Astrocyte of the hippocampus (primary cell): ENCODE data around the gene NOTCH4.

Source experiments
- DNase-seq: peaks from one replicate; pipeline ENCODE4 v3.0.0; 2011; ENCODE audit warnings: low read depth, low spot score

NOTCH4 gene

DNA sequence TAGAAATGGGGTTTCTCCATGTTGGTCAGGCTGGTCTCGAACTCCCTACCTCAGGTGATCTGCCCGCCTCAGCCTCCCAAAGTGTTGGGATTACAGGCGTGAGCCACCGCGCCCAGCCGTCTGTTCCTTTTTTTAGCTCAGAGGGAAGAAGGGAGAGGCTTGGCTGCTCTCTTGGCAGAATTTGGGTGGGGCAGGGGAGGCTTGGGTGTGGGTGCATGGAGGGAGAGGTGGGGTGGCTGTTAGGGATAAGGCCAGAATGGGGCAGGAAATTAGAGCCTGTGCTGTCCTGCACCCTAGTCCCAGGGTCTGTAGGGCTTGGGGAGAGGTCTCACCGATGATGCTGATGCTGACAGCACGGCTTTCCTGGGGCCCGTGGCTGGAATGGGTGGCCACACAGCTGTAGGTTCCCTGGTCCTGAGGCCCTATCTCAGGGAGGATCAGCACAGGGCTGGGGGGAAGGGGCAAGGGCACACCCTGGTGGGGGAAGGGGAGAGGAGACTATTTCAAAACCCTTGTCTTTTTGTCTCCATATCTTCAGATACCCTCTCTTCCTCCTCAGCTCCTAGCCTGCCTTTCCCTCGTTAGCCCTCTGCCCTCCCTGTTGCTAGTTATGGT lies 41.8 kb downstream of the NOTCH4 start:
- no peak for DNase-seq

DNA sequence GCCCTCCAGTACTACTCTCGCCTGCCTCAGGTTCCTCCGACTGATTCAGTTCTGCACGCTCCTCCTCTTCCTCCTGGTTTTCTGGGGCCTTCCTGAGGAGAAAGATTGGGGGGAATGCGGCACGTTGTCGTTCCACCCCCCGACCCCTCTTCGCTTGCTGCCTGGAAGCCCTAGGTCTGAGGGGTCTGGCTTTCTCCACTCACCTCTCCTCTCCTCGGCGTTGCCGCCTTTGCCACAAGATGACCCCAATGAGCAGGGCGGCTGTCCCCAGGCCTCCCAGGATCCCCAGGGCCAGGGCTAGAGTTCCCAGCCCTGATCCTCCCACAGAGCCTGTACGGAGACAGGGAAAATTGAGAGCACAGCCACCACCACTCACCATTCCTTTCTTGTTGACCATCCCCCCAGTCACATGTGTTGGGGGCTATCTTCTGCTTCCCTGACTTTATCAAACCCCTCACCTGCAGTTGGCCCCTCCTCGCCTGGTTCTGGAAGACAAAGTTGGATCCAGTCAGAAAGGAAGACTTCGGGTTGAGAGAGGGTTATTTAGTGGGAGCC lies 42.6 kb downstream of the NOTCH4 start:
- DNase-seq, result no peak

DNA sequence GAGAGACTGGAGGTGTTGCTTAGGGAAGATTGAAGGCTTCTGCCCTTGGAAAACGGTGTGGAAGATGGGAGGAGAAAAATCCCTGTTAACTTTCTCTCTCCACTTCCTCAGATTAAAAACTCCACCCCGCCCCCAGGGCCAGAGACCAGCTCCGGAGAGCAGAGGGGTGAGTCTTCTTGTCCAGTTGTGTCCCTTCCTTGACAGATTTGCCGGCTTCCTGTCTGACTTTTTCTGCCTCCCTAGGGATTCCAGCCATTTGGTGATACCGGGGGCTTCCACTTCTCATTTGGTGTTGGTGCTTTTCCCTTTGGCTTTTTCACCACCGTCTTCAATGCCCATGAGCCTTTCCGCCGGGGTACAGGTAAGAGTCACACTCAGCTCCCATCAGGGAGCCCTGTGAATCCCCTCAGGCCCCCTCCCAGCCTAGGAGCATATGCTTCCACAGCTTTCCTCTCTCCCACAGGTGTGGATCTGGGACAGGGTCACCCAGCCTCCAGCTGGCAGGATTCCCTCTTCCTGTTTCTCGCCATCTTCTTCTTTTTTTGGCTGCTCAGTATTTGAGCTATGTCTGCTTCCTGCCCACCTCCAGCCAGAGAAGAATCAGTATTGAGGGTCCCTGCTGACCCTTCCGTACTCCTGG lies 44.0 kb downstream of the NOTCH4 start:
- no peak for DNase-seq

DNA sequence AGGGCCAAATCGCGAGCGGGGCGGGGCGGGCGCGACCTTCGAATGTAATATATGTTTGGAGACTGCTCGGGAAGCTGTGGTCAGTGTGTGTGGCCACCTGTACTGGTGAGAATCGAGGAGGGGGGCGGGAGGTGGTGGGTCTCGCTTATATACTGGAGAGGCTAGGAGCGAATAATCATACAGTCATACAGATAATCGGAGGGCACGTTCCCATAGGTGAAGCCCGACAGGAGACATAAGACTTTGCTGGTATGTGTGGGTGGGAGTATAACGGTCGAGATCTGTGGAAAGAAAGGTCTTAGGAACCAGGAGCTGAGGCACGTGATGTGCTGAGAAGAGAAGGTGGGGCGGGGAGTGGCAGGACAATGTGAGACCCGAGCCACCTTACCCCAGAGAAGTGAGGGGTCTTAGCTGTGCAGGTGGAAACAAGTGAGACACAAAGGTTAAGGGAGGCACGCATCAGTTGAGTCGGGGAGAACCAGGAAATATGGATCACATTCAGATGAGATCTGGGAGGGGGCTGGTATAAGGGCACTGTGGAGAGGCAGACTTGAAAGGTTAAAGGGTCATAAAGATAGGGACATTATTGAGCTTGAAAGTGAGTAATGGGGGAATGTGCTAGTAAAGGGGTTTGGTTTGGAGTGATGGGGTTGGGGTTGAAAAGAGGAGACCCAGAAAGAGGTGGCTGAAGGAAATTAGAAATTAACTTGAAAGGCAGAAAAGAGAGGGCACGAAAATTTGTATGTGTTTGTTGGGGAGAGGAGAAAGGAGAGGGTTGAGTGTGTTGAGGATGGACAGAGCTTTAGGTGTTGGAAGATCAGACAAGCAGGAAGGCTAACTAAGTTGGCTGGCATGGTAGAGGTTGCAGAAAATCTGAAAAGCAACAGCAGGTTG lies 45.1 kb downstream of the NOTCH4 start:
- DNase-seq, result peak; percentile 39

DNA sequence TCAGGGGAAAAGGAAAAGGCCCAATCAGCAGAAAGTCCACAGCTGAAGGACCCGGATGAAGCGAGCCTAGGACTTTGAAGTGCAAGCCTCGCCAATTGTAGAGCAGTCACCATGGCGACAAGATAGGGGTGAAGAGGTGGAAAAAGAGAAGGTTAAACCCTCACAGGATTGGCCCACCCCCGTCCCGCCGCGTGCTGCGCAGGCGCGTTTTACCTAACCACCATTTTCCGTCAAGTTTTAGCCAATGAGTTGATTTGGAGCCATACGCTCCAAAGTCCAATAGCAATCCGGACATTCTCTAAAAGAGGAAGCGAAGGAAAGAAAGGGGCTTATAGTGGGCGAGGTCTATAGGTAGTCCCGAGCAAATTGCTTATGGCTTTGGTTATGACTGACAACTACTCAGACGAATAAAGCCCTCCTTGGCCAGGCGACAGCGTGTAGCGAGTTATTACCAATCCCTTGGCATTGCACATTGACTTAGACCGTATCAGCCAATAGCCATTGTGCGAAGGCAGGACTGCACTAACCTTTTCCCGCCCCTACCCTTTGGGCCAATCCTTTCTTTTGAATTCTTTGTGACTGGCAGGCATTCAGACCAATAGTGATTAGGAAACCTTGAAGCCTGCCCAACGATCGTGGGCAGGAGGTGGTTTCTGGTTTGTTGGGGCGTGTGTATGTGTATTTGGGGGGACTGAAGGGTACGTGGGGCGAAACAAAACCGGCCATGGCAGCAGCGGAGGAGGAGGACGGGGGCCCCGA lies 45.9 kb downstream of the NOTCH4 start, which contains the start of gene RNF5:
Gene RNF5 (plus strand): TSS at position 618 of the 759 bp plus-strand sequence. CDS start 107 bp downstream, at position 725.
- DNase-seq, result peak; percentile 100

DNA sequence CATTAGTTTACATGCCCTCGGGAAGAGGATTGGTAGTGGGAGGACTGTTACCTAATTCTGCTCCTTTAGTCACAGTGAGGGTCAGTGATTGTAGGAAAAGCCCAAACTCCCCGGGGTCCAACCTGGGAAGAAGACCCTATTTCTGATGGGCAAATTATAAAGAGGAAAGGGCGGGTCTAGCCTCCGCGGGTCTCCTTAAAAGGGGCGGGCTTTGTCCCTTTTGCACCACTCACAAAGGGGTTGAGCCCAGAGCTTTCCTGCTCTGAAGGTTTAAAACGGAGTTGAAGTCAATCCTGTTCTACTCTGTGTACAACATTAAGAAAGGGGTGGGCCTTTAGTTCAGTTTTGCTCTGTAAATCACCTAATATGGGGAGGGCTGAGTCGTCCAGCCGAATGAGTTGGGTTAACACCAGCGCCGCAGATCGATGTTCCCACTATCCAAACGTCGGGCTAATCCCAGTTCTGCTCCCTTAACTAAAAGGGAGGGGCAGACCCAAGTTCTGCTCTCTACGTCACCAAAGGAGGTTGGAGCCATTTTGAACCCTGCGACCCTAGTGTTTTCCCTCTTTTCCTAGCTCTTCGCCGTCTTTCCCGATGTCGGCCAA lies 46.6 kb downstream of the NOTCH4 start:
- no peak for DNase-seq

DNA sequence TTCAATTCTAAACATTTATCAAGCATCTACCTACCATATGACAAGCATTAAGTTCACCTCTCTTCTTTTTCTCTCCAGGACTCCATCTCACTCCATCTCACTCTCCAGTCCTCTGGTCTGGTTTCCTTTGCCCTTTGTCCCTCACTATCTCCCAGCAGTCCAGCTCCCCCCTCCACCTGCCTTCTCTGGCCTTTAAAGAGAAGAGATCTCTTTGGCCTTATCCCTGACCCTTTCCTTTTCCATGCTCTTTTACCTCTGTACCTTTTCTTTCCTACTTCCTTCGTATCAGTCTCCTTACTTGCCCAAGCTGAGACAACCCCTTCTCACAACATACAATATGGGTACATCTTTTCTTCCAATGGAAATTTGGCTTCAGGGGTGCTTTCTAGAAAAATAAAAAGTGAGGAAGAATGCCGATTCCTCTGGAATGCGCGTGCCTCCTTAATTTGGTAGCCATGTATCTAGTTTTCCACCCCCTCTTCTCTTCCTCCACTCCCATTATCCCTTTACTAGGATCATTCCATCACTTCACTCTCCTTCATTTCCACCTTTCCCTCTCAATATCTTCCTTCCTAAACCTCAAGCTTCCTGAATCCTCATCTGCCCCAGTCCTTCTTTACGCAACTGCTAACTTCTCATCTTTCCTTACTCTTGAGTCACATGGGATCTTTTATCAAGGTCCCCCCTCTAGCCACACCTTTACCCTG lies 47.2 kb downstream of the NOTCH4 start:
- DNase-seq, result no peak

DNA sequence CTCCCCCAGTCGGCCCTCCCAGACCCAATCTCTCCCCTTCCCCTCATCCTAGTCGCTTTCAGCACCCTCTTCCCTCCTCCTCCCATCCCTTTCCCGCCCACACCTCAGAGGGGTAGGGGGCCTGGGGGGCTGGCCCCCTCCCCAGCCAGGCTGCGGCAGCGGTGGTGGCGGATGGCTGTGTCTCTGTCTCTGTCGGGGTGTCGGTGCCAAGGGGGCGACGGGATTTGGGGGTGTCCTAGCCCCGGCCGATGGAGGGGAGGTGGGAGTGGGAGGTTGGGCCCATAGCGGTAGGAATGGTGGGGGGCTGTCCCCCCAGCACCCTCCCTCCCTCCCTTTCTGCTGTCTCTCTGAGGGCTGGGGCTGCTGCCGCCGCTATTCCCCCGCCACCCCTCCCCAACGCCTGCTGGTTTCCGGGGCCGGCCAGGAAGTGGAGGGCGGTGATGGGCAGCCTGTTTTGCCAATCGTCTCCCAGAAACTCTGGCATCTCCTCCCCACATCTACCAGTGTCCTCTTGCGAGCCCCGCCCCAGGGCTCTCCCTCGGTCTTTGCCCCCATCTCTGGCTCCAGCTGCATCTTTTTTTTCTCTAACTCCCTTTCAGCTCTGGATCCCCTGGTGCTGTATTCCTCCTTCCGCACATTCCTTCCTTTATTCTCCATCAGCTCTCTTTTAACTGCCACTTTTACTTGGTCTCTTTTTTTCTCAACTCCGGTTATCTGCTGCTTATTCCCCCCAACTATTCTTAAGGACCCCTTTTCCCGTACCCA lies 48.0 kb downstream of the NOTCH4 start, which contains the start of gene AGPAT1:
Gene AGPAT1 (minus strand): TSS at position 374 of the 765 bp plus-strand sequence. CDS start 4,588 bp downstream, outside the sequence.
- peak; percentile 99 for DNase-seq

DNA sequence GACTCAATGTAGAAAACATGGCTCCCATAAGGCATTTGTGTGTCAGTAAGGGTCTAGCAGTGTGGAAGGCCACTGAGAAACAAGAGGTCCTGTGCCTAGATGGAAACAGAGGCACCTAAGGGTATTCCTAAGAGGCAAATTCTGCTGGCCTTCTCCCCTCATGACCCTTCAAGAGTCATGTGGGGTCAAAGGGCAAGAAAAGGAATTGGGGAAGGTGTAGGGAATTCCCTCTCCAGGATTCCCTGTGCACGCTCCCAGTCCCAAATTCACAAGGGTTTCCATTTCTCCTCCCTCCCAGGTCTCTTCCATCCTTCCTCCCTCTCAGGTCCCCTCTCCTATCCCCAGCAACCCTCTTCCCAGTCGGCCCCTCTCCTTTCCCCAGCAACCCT lies 48.6 kb downstream of the NOTCH4 start:
- DNase-seq, result no peak

DNA sequence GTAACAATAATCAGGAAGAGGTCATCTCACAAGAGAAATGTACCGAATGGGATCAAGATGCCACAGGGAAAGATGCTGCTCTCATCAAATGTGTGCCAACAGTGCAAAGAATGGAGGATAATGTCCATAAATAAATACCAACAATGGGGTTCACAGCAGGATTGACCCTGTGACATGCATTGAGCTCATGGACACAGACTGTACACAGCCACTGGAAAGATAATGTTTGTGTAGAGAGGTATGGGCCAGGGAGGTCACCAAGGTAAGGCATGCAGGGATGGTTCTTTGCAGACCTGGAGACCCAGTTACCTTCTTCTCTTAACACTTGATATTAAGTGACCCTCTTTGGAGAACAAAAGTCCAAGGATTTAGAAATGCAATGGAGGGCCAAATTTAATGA lies 49.5 kb downstream of the NOTCH4 start:
- no peak for DNase-seq

DNA sequence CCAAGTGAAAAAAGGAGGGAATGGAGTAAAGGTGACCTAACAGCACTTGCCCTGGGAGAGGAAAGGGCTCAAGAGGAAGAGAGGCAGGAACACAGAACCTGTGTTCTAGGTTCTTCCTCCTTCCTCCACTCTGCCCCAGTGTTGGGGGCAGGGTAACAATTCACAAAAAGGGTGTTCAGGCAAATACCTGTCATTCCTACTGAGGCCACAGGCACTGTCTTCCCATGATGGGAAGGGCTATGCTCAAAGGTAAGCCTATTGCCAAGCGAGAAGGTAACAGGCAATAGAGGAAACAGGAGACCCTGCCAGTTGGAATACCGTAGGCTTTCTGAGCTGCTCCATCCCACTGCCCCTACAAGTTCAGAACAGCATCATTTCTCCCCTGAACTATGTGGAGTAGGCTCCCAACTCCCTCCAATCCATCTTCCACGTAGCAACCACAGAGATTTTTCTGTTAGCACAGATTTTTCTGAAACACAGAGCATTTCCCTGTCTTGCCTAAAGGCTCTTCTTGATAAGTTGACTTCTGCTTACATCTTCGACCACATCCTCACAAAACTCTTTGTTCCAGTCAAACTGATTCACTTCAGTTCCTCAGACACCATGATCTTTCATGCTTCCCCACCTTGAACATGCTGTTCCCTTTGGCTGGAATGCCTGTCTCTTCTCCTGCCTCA lies 50.7 kb downstream of the NOTCH4 start:
- DNase-seq, result no peak

DNA sequence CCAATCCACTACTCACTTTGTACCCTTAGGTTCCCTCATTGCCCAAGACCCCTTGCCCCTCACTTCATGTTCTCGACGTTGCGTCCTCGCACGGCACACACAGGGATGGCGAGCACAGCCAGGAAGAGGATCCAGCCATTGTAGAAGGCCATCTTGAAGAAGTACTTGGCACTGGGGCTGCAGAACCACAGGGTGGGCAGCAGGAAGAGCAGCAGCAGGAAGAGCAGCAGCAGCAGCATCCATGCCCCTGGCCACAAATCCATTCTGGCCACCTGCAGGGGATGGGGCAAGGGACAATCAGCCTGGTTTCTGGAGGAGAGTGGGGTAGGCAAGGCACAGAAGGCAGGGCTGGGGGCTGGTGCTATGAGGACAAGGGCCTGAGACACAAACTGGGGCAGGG lies 52.6 kb downstream of the NOTCH4 start:
- no peak for DNase-seq

DNA sequence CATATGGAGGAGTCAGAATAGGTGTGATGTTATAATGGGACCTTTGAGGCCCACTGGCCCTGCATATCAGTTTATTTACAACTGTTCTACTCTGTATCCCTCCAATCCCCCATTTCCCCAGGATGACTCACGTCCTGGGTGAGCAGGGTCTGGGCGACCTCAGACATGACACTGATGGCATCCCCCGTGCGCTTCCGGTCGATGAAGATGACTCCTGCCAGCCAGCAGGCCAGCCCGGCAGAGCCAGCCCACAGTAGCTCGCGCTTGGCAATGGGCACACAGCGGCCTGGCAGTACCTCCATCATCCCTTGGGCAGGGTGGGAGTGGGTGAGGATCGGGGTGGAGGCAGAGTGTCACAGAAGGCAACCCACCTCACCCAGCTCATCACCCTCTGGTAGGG lies 53.6 kb downstream of the NOTCH4 start:
- no peak for DNase-seq

DNA sequence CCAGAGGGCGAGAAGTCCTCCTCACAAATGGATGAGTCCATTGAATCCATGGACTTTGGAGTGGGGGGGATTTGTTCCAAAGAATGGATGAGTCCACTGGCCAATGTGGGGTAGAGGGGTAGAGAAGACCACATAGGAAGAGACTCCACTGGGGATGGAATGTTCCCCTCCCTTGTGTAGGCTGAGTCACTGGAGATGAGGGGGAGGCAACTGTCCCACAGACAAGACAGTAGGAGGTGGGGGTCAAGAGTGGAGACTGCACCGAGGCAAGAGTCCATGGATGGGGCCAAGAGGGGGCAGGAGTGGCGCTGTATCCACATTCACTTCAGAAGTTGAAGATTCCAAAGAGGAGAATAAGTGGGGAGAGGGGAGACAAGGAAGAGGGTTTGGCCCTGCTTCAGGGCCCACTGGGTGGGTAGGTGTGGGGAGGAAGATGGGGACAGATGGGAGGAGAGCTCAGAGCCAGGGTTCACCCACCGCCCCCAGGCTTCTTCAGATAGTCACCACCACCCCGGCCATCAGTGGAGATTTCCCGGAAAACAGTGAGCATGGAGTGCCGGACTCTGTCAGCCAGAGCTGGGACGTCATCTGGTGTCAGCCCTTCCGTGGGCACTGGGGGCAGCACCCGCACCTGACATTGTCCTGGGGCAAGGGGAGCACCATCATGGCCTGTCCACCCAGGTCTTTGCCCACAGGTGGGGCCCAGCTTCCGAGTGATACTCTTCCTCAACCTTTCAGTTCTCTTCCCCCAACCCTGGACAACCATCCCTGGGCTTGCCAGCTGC lies 54.9 kb downstream of the NOTCH4 start:
- DNase-seq, result no peak

DNA sequence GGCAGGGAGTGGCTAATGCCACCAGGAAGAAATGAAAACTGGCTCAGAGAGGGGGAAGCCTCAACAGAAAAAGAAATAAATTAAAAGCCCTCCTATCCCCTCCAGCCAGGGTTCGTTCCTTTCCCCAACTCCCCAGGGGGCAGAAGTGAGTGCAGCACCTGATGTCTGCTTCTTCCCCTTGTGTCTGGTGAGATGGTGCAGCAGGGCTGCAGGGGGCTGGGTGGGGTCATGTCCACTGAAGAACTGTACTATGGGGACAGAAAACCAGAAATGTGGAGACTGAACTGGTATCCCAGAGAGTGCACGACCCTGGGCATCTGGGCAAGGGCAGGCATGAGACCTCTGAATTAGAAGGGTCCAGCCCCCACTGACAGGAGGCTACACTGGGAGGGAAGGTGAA lies 55.5 kb downstream of the NOTCH4 start:
- DNase-seq, result no peak

DNA sequence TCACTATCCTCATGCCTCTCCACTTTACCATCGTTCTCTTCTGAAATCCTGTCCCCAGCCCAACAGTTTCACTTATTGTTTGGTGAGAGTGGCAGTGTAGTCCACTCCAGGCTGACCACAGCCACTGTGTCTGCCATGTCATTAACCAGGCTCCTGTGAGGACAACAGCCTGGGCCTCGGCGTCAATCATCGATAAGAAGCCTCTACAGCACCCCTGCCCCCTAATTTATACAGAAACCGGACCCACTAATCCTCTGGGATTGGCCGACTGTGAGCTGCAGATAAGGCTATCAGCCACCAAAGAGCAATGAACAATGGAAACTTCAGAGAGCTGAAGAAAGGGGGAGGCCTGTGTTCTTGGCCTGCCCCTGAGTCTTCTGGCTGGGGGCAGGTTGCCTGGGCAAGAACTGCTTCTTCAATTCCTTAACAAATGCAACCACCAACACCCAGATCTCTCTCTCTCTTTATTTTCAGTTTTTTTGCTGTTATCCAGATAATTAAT lies 56.1 kb downstream of the NOTCH4 start:
- DNase-seq, result peak; percentile 17

DNA sequence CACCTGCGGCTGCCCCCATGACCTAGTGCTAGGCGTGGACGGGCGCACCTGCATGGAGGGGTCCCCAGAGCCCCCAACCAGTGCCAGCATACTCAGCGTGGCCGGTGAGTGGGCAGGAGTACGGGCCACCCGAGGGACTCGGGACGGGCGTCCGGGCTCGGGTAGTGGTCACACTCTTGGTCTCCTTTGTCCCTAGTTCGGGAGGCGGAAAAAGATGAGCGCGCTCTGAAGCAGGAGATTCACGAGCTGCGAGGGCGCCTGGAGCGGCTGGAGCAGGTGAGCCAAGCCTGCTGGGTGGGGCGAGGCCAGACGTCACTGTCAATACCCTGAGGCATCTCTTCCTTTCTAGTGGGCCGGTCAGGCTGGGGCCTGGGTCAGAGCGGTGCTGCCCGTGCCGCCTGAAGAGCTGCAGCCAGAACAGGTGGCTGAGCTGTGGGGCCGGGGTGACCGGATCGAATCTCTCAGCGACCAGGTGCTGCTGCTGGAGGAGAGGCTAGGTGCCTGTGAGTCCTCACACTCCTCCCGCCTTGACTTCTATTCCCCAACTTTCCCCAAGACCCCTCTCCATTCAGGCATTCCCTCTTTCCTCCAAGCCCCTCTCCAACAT lies 56.6 kb downstream of the NOTCH4 start:
- no peak for DNase-seq
